Hepatocyte (in vitro differentiated cells): Measurements from ENCODE around the gene TCF7L1. TPM values are rescaled to one million over a fixed set of nuclear protein-coding genes. Genes with fewer than 3 reads are reported as not detected.
A peak's percentile ranks its signal among the peaks of the same experiment; 100 is the strongest.

ENCODE experiments used
- DNase-seq: peaks from one replicate; pipeline ENCODE4 v3.0.0-alpha.2; 2016; ENCODE audit warnings: low spot score
- H2AFZ ChIP-seq: fragments of 200-600 bp; sonication (generic); 2 replicates; pipeline ENCODE4 v1.6.0; 2016; ENCODE audit warnings: antibody characterized with exemption, mild to moderate bottlenecking
- H3K27ac ChIP-seq: fragments of 200-600 bp; sonication (generic); 2 replicates; pipeline ENCODE4 v1.5.1; 2016; ENCODE audit warnings: mild to moderate bottlenecking
- H3K27me3 ChIP-seq: fragments of 200-600 bp; sonication (generic); 2 replicates; pipeline ENCODE4 v1.6.1; 2016
- H3K36me3 ChIP-seq: fragments of 200-600 bp; sonication (generic); replicated peaks from 2 replicates; pipeline ENCODE4 v1.5.1; 2016; ENCODE audit warnings: low read depth; ENCODE audit not compliant: insufficient read depth
- H3K4me1 ChIP-seq: fragments of 200-600 bp; sonication (generic); 2 replicates; pipeline ENCODE4 v1.5.1; 2016; ENCODE audit warnings: mild to moderate bottlenecking, moderate library complexity; ENCODE audit not compliant: insufficient read depth
- H3K4me2 ChIP-seq: fragments of 200-600 bp; sonication (generic); 2 replicates; pipeline ENCODE4 v1.6.0; 2016
- H3K4me3 ChIP-seq: fragments of 200-600 bp; sonication (generic); 2 replicates; pipeline ENCODE4 v1.5.1; 2016; ENCODE audit warnings: mild to moderate bottlenecking
- H3K79me2 ChIP-seq: fragments of 200-600 bp; sonication (generic); 2 replicates; pipeline ENCODE4 v1.6.0; 2017; ENCODE audit warnings: mild to moderate bottlenecking
- H3K9me2 ChIP-seq: fragments of 200-600 bp; sonication (generic); replicated peaks from 2 replicates; pipeline ENCODE4 v1.6.0; 2017; ENCODE audit warnings: mild to moderate bottlenecking; ENCODE audit not compliant: insufficient read depth
- H3K9me3 ChIP-seq: fragments of 200-600 bp; sonication (generic); 2 replicates; pipeline ENCODE4 v1.5.1; 2016; ENCODE audit warnings: low read depth, mild to moderate bottlenecking
- H4K20me1 ChIP-seq: fragments of 200-600 bp; sonication (generic); 2 replicates; pipeline ENCODE4 v1.6.0; 2016; ENCODE audit warnings: mild to moderate bottlenecking; ENCODE audit not compliant: insufficient read depth, poor library complexity, severe bottlenecking
- EZH2 ChIP-seq: fragments of 200-600 bp; sonication (generic); IDR thresholded peaks from 2 replicates; pipeline ENCODE4 v1.6.1; 2016; ENCODE audit warnings: antibody characterized with exemption, mild to moderate bottlenecking, borderline replicate concordance
- EZH2phosphoT487 ChIP-seq: fragments of 200-600 bp; sonication (generic); IDR thresholded peaks from one replicate; pipeline ENCODE4 v1.6.1; 2018; ENCODE audit warnings: antibody characterized with exemption, mild to moderate bottlenecking, low read depth, moderate library complexity; ENCODE audit not compliant: unreplicated experiment, severe bottlenecking
- WGBS: methylation state at CpG from one replicate; pipeline ENCODE4 v1.1.6; 2016; ENCODE audit warnings: low lambda C conversion rate; ENCODE audit errors: missing lambda C conversion rate; 5-methylcytosine and 5-hydroxymethylcytosine counted together
- polyA plus RNA-seq: library from polyadenylated mRNA; unstranded; fragments of >200 nt; fragmentation: Nextera tagmentation; extraction: Ambion mirVana; gene quantifications from 2 replicates; pipeline ENCODE4 v1.2.1, GENCODE V29; 2016
- total RNA-seq: library from RNA; depleted of rRNA; stranded (reverse); fragments of >200 nt; gene quantifications from 2 replicates; pipeline ENCODE4 v1.2.3, GENCODE V29; 2014
- TF ChIP-seq, protein P1 (sequence below): fragments of 200-600 bp; sonication (generic); IDR thresholded peaks from 2 replicates; pipeline ENCODE4 v1.5.1; 2016; ENCODE audit warnings: antibody characterized with exemption, mild to moderate bottlenecking; ENCODE audit not compliant: poor library complexity

The TCF7L1 gene
- total and polyA plus RNA-seq, 2 experiments from 2014 or later = 3.7 to 20.6 TPM

DNA sequence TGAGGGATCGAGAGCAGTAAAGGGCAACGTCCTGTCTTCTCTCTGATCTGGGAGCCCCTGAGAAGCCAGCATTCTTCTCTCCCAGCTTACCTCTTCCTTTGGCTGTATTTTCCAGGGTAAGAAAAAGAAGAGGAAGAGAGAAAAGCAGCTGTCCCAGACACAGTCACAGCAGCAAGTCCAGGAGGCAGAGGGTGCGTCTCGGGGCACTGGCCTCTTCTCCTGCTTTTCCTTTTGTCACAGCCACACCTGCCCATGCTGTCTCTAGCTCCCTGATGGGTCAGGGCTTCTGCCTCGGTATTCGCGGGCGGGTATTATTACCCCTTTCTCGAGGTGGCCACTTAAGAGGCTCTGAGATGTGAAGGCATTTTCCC is 174.3 kb downstream of the TCF7L1 start:
- Histone ChIP-seq H2AFZ (no peak overlapping the region), H3K9me3 (no peaks in the 10 kb centered on the region), H3K36me3 (no peaks in the 10 kb centered on the region), H3K9me2 (no peaks in the 10 kb centered on the region), H3K4me1 (no peaks in the 10 kb centered on the region), H3K4me2 (peak overlapping the region; percentile 24), H4K20me1 (no peaks in the 10 kb centered on the region), H3K4me3 (no peak overlapping the region), H3K79me2 (no peaks in the 10 kb centered on the region), H3K27ac (peak overlapping the region; percentile 82), H3K27me3 (no peaks in the 10 kb centered on the region)
- no peak for DNase-seq
- TF ChIP-seq, protein P1, sequence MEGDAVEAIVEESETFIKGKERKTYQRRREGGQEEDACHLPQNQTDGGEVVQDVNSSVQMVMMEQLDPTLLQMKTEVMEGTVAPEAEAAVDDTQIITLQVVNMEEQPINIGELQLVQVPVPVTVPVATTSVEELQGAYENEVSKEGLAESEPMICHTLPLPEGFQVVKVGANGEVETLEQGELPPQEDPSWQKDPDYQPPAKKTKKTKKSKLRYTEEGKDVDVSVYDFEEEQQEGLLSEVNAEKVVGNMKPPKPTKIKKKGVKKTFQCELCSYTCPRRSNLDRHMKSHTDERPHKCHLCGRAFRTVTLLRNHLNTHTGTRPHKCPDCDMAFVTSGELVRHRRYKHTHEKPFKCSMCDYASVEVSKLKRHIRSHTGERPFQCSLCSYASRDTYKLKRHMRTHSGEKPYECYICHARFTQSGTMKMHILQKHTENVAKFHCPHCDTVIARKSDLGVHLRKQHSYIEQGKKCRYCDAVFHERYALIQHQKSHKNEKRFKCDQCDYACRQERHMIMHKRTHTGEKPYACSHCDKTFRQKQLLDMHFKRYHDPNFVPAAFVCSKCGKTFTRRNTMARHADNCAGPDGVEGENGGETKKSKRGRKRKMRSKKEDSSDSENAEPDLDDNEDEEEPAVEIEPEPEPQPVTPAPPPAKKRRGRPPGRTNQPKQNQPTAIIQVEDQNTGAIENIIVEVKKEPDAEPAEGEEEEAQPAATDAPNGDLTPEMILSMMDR = no peak
- no peak for TF ChIP-seq EZH2phosphoT487
- TF ChIP-seq EZH2 = no peak
- WGBS = 91% methylated on average over 9 of the region's 9 CpGs

DNA sequence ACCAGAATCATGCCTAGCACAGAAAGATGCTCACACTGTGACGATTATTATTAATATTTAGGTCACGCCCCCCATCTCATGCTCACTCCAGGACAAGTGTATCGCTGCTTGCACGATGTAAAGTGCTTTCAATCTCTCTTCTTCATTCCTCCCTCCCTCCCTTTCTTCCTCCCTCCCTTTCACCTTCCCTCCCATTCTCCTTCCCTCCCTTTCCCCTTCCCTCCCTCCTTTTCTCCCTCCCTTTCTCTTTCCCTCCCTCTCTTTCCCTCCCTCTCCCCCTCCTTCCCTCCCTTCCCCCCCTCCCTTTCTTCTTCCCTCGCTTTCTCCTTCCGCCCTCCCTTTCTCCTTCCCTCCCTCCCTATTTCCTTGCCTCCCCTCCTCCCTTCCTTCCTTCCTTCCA is 175.0 kb downstream of the TCF7L1 start:
- H3K9me2 ChIP-seq = no peaks in the 10 kb centered on the region
- H2AFZ ChIP-seq = no peak overlapping the region
- H3K4me1 ChIP-seq = no peaks in the 10 kb centered on the region
- no peaks in the 10 kb centered on the region for H3K79me2 ChIP-seq
- no peak for TF ChIP-seq EZH2
- TF ChIP-seq, protein P1 = no peak
- TF ChIP-seq EZH2phosphoT487 = no peak
- no peak overlapping the region for H3K4me3 ChIP-seq
- no peaks in the 10 kb centered on the region for H3K27me3 ChIP-seq
- H4K20me1 ChIP-seq = no peaks in the 10 kb centered on the region
- no peaks in the 10 kb centered on the region for H3K36me3 ChIP-seq
- H3K4me2 ChIP-seq = no peak overlapping the region
- WGBS = 65% methylated on average over 5 of the region's 6 CpGs
- H3K9me3 ChIP-seq = no peaks in the 10 kb centered on the region
- no peak for DNase-seq
- H3K27ac ChIP-seq = no peak overlapping the region

DNA sequence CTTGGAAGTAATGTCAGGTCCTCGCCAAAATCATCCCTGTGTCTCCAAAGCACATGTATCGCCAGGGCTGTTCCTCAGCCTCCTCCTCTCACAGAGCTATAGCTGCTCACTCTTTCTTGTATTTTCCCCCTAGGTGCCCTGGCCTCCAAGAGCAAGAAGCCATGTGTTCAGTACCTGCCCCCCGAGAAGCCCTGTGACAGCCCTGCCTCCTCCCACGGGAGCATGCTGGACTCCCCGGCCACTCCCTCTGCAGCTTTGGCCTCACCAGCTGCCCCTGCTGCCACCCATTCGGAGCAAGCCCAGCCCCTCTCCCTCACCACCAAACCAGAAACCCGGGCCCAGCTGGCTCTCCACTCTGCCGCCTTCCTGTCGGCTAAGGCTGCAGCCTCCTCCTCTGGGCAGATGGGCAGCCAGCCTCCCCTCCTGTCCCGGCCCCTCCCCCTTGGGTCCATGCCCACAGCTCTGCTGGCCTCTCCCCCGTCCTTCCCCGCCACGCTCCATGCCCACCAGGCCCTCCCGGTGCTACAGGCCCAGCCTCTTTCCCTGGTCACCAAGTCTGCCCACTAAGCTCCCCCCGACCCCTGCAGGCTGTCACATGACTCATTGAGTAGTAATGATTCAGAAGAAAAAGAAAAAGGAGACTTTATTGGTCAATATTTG is 175.8 kb downstream of the TCF7L1 start:
- Histone ChIP-seq H4K20me1 (no peaks in the 10 kb centered on the region), H3K36me3 (no peaks in the 10 kb centered on the region), H2AFZ (no peak overlapping the region), H3K9me3 (no peaks in the 10 kb centered on the region), H3K79me2 (no peaks in the 10 kb centered on the region), H3K4me3 (no peak overlapping the region), H3K9me2 (no peaks in the 10 kb centered on the region), H3K4me1 (no peaks in the 10 kb centered on the region), H3K27ac (peak overlapping the region; percentile 27), H3K4me2 (no peak overlapping the region), H3K27me3 (no peaks in the 10 kb centered on the region)
- no peak for DNase-seq
- TF ChIP-seq EZH2phosphoT487 (no peak), EZH2 (no peak)
- TF ChIP-seq, protein P1 = no peak
- 86% methylated on average over 13 of the region's 15 CpGs for WGBS
